GM18867 (cell line): Measurements from ENCODE around the gene OBSCN.

Experiments used
- ATAC-seq: cut with Tn5 transposase; IDR thresholded peaks from one replicate; pipeline ENCODE4 v1.9.1; 2021; ENCODE audit warnings: mild to moderate bottlenecking, moderate library complexity; ENCODE audit not compliant: unreplicated experiment

Gene OBSCN

GRCh38 chr1:228374711-228375577 lies 167.1 kb downstream of the OBSCN start:
- ATAC-seq, result no peak

DNA sequence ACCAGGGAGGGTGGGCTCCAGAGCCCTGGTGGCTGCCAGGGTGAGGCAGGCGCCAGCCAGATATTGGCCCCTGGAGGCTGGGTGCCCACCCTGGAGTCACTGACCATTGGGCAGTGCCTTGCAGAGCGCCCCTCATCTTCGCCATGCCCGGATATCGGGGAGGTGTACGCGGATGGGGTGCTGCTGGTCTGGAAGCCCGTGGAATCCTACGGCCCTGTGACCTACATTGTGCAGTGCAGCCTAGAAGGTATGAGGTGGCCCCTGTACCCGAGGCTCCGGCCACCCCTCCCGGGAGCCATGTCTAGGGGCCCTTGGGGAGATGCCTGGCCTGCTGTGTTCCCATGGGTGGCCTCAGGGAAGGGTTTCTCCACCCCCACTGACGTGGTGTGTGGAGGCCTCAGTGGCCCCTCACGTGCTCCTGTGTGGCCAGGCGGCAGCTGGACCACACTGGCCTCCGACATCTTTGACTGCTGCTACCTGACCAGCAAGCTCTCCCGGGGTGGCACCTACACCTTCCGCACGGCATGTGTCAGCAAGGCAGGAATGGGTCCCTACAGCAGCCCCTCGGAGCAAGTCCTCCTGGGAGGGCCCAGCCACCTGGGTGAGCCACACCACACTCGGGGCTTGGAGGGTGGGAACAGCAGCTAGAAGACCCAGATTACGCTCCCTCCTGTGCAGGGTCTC lies 167.9 kb downstream of the OBSCN start:
- ATAC-seq, result no peak

DNA sequence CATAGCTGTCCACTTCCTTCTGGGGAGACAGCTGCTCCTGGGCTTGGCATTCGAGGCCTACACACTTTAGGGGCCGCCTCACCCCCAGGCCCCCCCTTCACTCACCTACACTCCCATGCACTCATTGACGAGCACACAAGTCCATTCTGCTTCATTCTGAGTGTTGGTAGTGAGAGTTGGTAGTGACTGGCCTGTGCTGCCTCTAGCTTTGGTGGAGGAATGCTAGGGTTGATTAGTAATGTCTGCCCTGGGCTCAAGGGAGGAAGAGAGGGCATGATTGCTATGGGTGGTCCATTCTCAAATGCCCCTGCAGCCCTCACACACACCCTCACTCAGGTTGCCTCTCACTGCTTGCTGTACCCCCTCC lies 168.4 kb downstream of the OBSCN start:
- no peak for ATAC-seq

DNA sequence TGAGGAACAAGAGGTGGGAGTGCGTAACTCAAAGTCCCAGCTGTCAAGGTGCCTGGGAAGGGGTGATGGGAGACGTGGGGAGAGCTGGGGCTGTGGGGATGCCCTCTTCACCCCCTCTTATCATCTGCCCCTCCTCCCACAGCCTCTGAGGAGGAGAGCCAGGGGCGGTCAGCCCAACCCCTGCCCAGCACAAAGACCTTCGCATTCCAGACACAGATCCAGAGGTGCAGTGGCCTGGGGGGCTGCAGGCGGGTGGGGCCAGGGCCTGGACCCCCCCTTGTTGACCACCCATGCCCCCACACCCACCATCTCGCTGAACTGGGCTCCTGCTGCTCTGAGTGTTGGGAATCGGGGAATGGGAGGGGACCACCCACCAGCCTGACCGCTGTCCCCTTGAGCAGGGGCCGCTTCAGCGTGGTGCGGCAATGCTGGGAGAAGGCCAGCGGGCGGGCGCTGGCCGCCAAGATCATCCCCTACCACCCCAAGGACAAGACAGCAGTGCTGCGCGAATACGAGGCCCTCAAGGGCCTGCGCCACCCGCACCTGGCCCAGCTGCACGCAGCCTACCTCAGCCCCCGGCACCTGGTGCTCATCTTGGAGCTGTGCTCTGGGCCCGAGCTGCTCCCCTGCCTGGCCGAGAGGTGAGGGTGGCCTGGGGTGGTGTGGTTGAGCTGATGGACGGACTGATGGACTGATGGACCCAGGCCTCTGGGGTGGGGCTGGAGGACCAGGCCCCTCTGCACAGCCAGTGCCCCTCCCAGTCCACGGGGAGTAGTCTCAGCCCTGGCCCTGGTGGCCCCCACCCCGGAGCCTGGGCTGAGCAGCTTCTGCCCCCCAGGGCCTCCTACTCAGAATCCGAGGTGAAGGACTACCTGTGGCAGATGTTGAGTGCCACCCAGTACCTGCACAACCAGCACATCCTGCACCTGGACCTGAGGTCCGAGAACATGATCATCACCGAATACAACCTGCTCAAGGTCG lies 169.1 kb downstream of the OBSCN start:
- no peak for ATAC-seq

GRCh38 chr1:228377664-228378089 lies 169.8 kb downstream of the OBSCN start:
- ATAC-seq, result no peak

GRCh38 chr1:228378090-228378872 lies 170.4 kb downstream of the OBSCN start:
- no peak for ATAC-seq

GRCh38 chr1:228378873-228379460 lies 171.1 kb downstream of the OBSCN start:
- ATAC-seq, result no peak

- ATAC-seq, result no peak
These were observed 171.8 kb downstream of the OBSCN start for GRCh38 chr1:228379666-228380065.

- no peak for ATAC-seq
These were observed 173.5 kb downstream of the OBSCN start for GRCh38 chr1:228381356-228381755.

DNA sequence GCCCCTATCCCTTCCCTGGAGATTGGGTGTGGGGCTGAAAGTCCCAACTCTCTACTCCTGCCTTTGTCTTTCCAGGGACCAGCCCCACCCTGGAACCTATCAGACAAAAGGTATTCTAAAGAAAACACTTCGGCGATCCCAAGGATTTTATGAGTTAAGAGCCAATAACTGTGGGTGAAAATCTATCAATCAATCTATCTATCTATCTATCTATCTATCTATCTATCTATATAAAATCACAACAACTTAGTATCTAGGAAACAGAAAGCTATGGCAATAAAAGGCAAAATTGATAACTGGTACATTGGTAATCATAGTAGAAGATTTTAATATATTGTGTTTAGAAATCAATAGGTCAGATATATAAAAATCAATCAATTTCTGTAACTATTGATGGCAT lies 175.9 kb downstream of the OBSCN start:
- ATAC-seq, result no peak

DNA sequence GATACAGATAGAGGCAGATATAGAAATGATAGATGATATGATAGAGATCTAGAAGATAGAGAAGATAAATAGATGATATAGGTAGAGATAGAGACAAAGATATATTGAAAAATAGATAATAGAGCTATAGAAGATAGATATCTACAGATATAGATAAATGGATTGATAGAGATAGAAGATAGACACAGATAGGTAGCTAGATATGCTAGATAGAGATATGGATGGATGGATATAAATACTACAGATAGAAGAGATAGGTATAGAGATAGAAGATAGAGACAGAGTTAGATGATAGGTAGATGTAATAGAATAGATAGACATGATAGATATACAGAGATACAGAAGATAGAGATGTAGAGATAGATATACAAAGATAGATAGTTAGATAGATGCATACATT lies 177.4 kb downstream of the OBSCN start:
- ATAC-seq, result no peak

DNA sequence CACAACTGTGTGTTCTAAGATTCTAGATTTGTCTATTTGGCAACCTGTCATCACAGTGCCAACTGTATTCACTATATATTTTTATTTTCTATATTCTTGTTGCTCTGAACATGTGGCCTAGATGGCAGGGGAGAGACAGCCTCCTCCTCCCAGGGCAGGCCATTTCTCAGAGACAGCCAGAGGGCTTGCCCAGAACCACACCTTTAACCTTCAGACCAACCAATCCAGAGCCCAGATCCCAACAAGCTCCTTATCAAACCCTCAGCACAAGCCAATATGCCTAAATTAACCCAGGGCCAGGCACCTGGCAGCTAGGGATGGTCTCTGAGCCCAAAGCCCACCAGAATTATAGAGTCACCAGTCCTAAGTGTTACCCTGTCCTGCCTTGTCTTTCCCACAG lies 179.5 kb downstream of the OBSCN start:
- no peak for ATAC-seq

GRCh38 chr1:228390649-228391048 lies 182.8 kb downstream of the OBSCN start:
- ATAC-seq, result no peak

DNA sequence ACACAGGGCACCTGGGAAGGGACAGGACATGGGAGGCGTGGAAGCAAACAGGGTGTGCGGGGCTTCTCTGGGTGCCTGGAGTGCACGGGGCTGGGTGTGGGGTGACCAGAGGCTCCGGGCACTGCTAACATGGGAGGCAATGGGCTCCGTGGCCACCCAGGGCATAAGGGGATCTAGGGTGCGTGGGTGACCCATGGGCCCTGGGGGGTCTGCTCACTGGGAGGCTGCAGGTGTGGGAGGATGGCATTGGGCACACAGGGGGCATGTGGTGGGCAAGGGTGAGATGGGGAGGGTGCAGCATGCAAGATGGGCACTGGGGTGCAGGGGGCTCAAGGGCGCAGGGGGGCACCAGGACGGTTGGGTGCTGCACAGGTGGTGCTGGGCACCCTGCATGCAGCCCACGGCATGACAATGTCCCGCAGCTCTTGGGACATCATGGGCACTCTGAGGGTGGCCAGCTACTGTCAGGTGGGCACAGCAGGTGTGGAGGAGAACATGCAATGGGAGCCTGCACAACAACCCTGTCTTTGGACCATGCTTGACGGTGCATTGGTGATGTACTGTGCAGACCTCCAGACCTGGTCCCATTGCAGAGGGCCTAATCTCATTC lies 183.7 kb downstream of the OBSCN start:
- ATAC-seq, result no peak

- no peak for ATAC-seq
These were observed 184.5 kb downstream of the OBSCN start for GRCh38 chr1:228392111-228392936.

DNA sequence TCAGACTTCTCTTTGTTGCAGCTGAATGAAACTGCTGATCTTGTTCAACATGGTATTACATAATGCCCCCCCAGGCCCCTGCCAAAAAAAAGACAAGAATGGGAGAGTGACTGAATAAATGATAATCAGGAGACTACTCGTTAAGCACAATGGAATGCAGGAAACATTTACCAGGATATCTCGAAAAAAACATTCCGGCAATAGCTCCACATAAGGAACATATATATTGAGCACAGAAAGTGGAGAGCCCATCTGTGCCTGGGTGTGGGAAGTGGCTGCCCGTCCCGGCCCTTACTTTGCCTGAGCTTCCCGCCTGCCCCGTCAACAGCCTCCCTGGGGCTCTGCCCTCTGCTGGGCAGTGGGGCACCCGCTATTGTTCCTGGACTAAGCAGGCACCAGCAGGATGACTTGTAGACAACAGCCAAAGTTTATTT lies 185.4 kb downstream of the OBSCN start:
- ATAC-seq, result no peak

- ATAC-seq, result no peak
These were observed 186.1 kb downstream of the OBSCN start for GRCh38 chr1:228393811-228394570.
